SU-DHL-6 (cell line): ENCODE data around the gene C1GALT1.

Source experiments
- H2AFZ ChIP-seq: fragments of 200-600 bp; sonication (generic); 2 replicates; pipeline ENCODE4 v1.6.1; 2014; ENCODE audit warnings: low read depth, mild to moderate bottlenecking, moderate library complexity, mixed read lengths, antibody characterized with exemption, low read length; ENCODE audit not compliant: severe bottlenecking
- H3F3A ChIP-seq: fragments of 200-600 bp; shearing (Covaris generic); 2 replicates; pipeline ENCODE4 v1.6.0; 2016; ENCODE audit warnings: antibody characterized with exemption, mild to moderate bottlenecking; ENCODE audit not compliant: insufficient read depth
- H3K27ac ChIP-seq: fragments of 200-600 bp; sonication (generic); 2 replicates; pipeline ENCODE4 v1.5.1; 2016; ENCODE audit warnings: low read depth, mild to moderate bottlenecking, low read length, moderate library complexity, mixed read lengths
- H3K27me3 ChIP-seq: fragments of 200-600 bp; sonication (generic), shearing (Covaris generic); 2 replicates; pipeline ENCODE4 v1.6.0; 2014; ENCODE audit warnings: mild to moderate bottlenecking, low read length
- H3K36me3 ChIP-seq: fragments of 200-600 bp; sonication (generic); 2 replicates; pipeline ENCODE4 v1.6.1; 2014; ENCODE audit warnings: mild to moderate bottlenecking, low read length, mixed read lengths
- H3K4me2 ChIP-seq: fragments of 300-600, 200-600 bp; shearing (Covaris generic), sonication (generic); 2 replicates; pipeline ENCODE4 v1.6.0; 2014; ENCODE audit warnings: low read length, low read depth, mild to moderate bottlenecking; ENCODE audit not compliant: poor library complexity, severe bottlenecking
- H3K4me3 ChIP-seq: fragments of 200-600 bp; sonication (generic); 2 replicates; pipeline ENCODE4 v1.5.1; 2014; ENCODE audit warnings: antibody characterized with exemption, low read length, mild to moderate bottlenecking, mixed read lengths; ENCODE audit not compliant: insufficient read depth, poor library complexity, severe bottlenecking
- H3K79me2 ChIP-seq: fragments of 200-600 bp; sonication (generic); 2 replicates; pipeline ENCODE4 v1.6.1; 2014; ENCODE audit warnings: mild to moderate bottlenecking, low read length, moderate library complexity; ENCODE audit not compliant: insufficient read depth
- H3K9ac ChIP-seq: fragments of 200-600 bp; sonication (generic); 2 replicates; pipeline ENCODE4 v1.7.0; 2014; ENCODE audit warnings: mild to moderate bottlenecking, low read length
- H3K9me2 ChIP-seq: fragments of 200-600 bp; sonication (generic); replicated peaks from 2 replicates; pipeline ENCODE4 v1.6.1; 2014; ENCODE audit warnings: low read length; ENCODE audit not compliant: insufficient read depth
- H3K9me3 ChIP-seq: fragments of 200-600 bp; sonication (generic); 2 replicates; pipeline ENCODE4 v1.6.1; 2014; ENCODE audit warnings: low read length, mixed read lengths; ENCODE audit not compliant: insufficient read depth
- H4K20me1 ChIP-seq: fragments of 200-600 bp; sonication (generic); 2 replicates; pipeline ENCODE4 v1.6.1; 2014; ENCODE audit warnings: low read depth, mild to moderate bottlenecking, antibody characterized with exemption, low read length, moderate library complexity, mixed read lengths
- CTCF ChIP-seq: fragments of 200-600 bp; sonication (generic); IDR thresholded peaks from one replicate; pipeline ENCODE4 v1.5.1; 2017; ENCODE audit warnings: antibody characterized with exemption, mild to moderate bottlenecking, low read length, moderate library complexity; ENCODE audit not compliant: insufficient read depth, poor library complexity, severe bottlenecking
- EZH2phosphoT487 ChIP-seq: fragments of 200-600 bp; sonication (generic), shearing (Covaris generic); conservative IDR thresholded peaks from 2 replicates; pipeline ENCODE4 v1.6.1; 2018; ENCODE audit warnings: mild to moderate bottlenecking, antibody characterized with exemption, low read length, moderate library complexity, mixed read lengths

C1GALT1 gene

GRCh38 chr7:7247658-7248057 lies 65.3 kb downstream of the C1GALT1 start:
- TF ChIP-seq CTCF, result no peak
- no peak for TF ChIP-seq EZH2phosphoT487
- Histone ChIP-seq H3K9me3 (no peaks in the 10 kb centered on the region), H3K4me3 (peak overlapping the region; percentile 30), H3K27me3 (no peaks in the 10 kb centered on the region), H3F3A (peaks cover 45% of the 10 kb centered on the region), H3K9me2 (no peaks in the 10 kb centered on the region), H3K4me2 (peak overlapping the region; percentile 66), H3K27ac (peak overlapping the region; percentile 10; the same call in 1 of the 2 replicates), H2AFZ (no peak overlapping the region), H3K36me3 (peaks cover 30% of the 10 kb centered on the region), H3K9ac (peak overlapping the region; percentile 8; the same call in 1 of the 2 replicates), H3K79me2 (peaks cover 38% of the 10 kb centered on the region), H4K20me1 (no peaks in the 10 kb centered on the region)

GRCh38 chr7:7249814-7250213 lies 67.5 kb downstream of the C1GALT1 start:
- peaks cover 12% of the 10 kb centered on the region; the same call in 1 of the 2 replicates for H3K36me3 ChIP-seq
- no peak overlapping the region for H3K4me3 ChIP-seq
- no peak overlapping the region for H3K9ac ChIP-seq
- no peaks in the 10 kb centered on the region for H3K9me3 ChIP-seq
- no peaks in the 10 kb centered on the region for H3K9me2 ChIP-seq
- peak overlapping the region; percentile 91 for H3K27ac ChIP-seq
- H3K4me2 ChIP-seq, result peak overlapping the region; percentile 1
- H2AFZ ChIP-seq, result no peak overlapping the region
- H4K20me1 ChIP-seq, result no peaks in the 10 kb centered on the region
- peaks cover 34% of the 10 kb centered on the region for H3K79me2 ChIP-seq
- H3F3A ChIP-seq, result peaks cover 41% of the 10 kb centered on the region
- TF ChIP-seq CTCF (no peak), EZH2phosphoT487 (no peak)
- H3K27me3 ChIP-seq, result no peaks in the 10 kb centered on the region

GRCh38 chr7:7251742-7252141 lies 69.4 kb downstream of the C1GALT1 start:
- Histone ChIP-seq H3K27me3 (no peaks in the 10 kb centered on the region), H3K79me2 (peaks cover 27% of the 10 kb centered on the region), H3K4me2 (peak overlapping the region; percentile 70), H3K27ac (peak overlapping the region; percentile 91), H3K9me2 (no peaks in the 10 kb centered on the region), H3K36me3 (0 out of 2 replicates have a peak, but pooled peaks cover 3% of the 10 kb centered on the region), H3F3A (peaks cover 59% of the 10 kb centered on the region), H4K20me1 (no peaks in the 10 kb centered on the region), H2AFZ (no peak overlapping the region), H3K4me3 (peak overlapping the region; percentile 17), H3K9me3 (no peaks in the 10 kb centered on the region), H3K9ac (peak overlapping the region; percentile 36)
- TF ChIP-seq CTCF, result no peak
- TF ChIP-seq EZH2phosphoT487, result no peak
